Kidney epithelial cell (primary cell): ENCODE measurements around the gene ATP5PF. TPM values are rescaled to one million over a fixed set of nuclear protein-coding genes. Genes with fewer than 3 reads are reported as not detected.
"Not testable (repeated sequence)": the region's sequence is repeated elsewhere in the genome, so short reads cannot be mapped to it uniquely, and the experiment has no call there.

Experiments
- DNase-seq: peaks from one replicate; pipeline ENCODE4 v3.0.0-alpha.2; 2010; ENCODE audit warnings: low read depth
- H3K27me3 ChIP-seq: 2 replicates; pipeline ENCODE4 v1.6.0; 2011; ENCODE audit warnings: low read length; ENCODE audit not compliant: control insufficient read depth, insufficient read depth
- H3K36me3 ChIP-seq: 2 replicates; pipeline ENCODE4 v1.5.1; 2011; ENCODE audit warnings: low read length; ENCODE audit not compliant: control insufficient read depth, insufficient read depth
- H3K4me3 ChIP-seq: 2 replicates; pipeline ENCODE4 v1.5.1; 2011; ENCODE audit warnings: low read depth, mild to moderate bottlenecking, control low read depth, low read length
- CTCF ChIP-seq: IDR thresholded peaks from 2 replicates; pipeline ENCODE4 v1.5.1; 2011; ENCODE audit warnings: mild to moderate bottlenecking, moderate library complexity, low read length, control low read depth, inconsistent platforms; ENCODE audit not compliant: insufficient read depth, poor library complexity, severe bottlenecking
- total RNA-seq: library from RNA; depleted of rRNA; stranded (reverse); fragments of >200 nt; gene quantifications from 2 replicates; pipeline ENCODE4 v1.2.3, GENCODE V29; 2015

Gene ATP5PF
- 107 and 135 TPM in 2 replicates for total RNA-seq

GRCh38 chr21:25734904-25735645 is at the start of gene ATP5PF, which contains the start of gene GABPA:
Gene ATP5PF (minus strand): TSS chr21:25734904. CDS start chr21:25729794, 5,110 bp downstream.
Gene GABPA (plus strand): TSS chr21:25734972. CDS start chr21:25741599, 6,627 bp downstream.
- H3K4me3 ChIP-seq = peak within 1 kb of the TSS; percentile 75
- H3K36me3 ChIP-seq = no peaks in the 10 kb centered on the region
- peak; percentile 91 for DNase-seq
- no peak for TF ChIP-seq CTCF
- no peaks in the 10 kb centered on the region for H3K27me3 ChIP-seq

- not testable (repeated sequence) for H3K4me3 ChIP-seq, DNase-seq, H3K36me3 ChIP-seq, H3K27me3 ChIP-seq
These were observed 43.6 kb upstream of the ATP5PF start for GRCh38 chr21:25778126-25778875.

- no peak for TF ChIP-seq CTCF
- no peak for DNase-seq
- Histone ChIP-seq H3K4me3 (no peak overlapping the region), H3K36me3 (no peaks in the 10 kb centered on the region), H3K27me3 (no peaks in the 10 kb centered on the region)
These were observed 41.7 kb upstream of the ATP5PF start for GRCh38 chr21:25776440-25776839.

- H3K27me3 ChIP-seq = no peaks in the 10 kb centered on the region
- H3K4me3 ChIP-seq = no peak overlapping the region
- DNase-seq = no peak
- TF ChIP-seq CTCF = no peak
- no peaks in the 10 kb centered on the region for H3K36me3 ChIP-seq
These were observed 38.0 kb upstream of the ATP5PF start for GRCh38 chr21:25772686-25773085.

GRCh38 chr21:25767921-25768320 is 33.2 kb upstream of the ATP5PF start:
- H3K36me3 ChIP-seq = no peaks in the 10 kb centered on the region

More at GRCh38 chr21:25767921-25768320, 33.2 kb upstream of the ATP5PF start:
- Histone ChIP-seq H3K27me3 (no peaks in the 10 kb centered on the region), H3K4me3 (no peak overlapping the region)
- no peak for DNase-seq
- no peak for TF ChIP-seq CTCF
